NCI-H524 (cell line): ENCODE results near the gene RPS13.
"Not testable (repeated sequence)": the region's sequence is repeated elsewhere in the genome, so short reads cannot be mapped to it uniquely, and the experiment has no call there.

Experiments used
- DNase-seq, 2 experiments: peaks; one replicate each; lab custom pipeline; 2025; lab: John Stamatoyannopoulos, UW

Gene RPS13

GRCh38 chr11:17036666-17037658 lies 40.5 kb downstream of the RPS13 start:
- no peak for DNase-seq

- DNase-seq: not testable (repeated sequence)
Observed at GRCh38 chr11:17034027-17034426, 43.4 kb downstream of the RPS13 start.

GRCh38 chr11:17026487-17027082 lies 50.9 kb downstream of the RPS13 start:
- DNase-seq: no peak

- DNase-seq: no peak
Observed at GRCh38 chr11:17024924-17025323, 52.5 kb downstream of the RPS13 start.
